KMS-11 (cell line): Measurements from ENCODE around the gene PHACTR1.

ENCODE experiments used
- H2AFZ ChIP-seq: fragments of 200-600 bp; sonication (generic); 2 replicates; pipeline ENCODE4 v1.6.1; 2016; ENCODE audit warnings: antibody characterized with exemption, mixed run types, low read depth
- H3K27ac ChIP-seq: fragments of 200-600 bp; sonication (generic); 2 replicates; pipeline ENCODE4 v1.6.1; 2016; ENCODE audit warnings: mild to moderate bottlenecking, mixed run types
- H3K27me3 ChIP-seq: fragments of 200-600 bp; sonication (generic); 2 replicates; pipeline ENCODE4 v1.6.1; 2017; ENCODE audit warnings: mild to moderate bottlenecking, low read depth, mixed run types, moderate library complexity; ENCODE audit not compliant: insufficient read depth
- H3K36me3 ChIP-seq: fragments of 200-600 bp; sonication (generic); 2 replicates; pipeline ENCODE4 v1.6.1; 2017; ENCODE audit warnings: mild to moderate bottlenecking, mixed run types; ENCODE audit not compliant: insufficient read depth
- H3K4me1 ChIP-seq: fragments of 200-600 bp; sonication (generic); 2 replicates; pipeline ENCODE4 v1.6.1; 2016; ENCODE audit warnings: mild to moderate bottlenecking, low read depth, mixed run types; ENCODE audit not compliant: poor library complexity, severe bottlenecking
- H3K4me2 ChIP-seq: fragments of 200-600 bp; sonication (generic); 2 replicates; pipeline ENCODE4 v1.7.0; 2016; ENCODE audit warnings: mild to moderate bottlenecking, mixed run types
- H3K4me3 ChIP-seq: fragments of 200-600 bp; sonication (generic); IDR thresholded peaks from 2 replicates; pipeline ENCODE4 v1.6.1; 2017; ENCODE audit warnings: low read depth, low read length, mixed read lengths; ENCODE audit not compliant: insufficient read depth
- H3K79me2 ChIP-seq: fragments of 200-600 bp; sonication (generic); 2 replicates; pipeline ENCODE4 v1.6.1; 2016; ENCODE audit warnings: low read depth, mixed run types; ENCODE audit not compliant: insufficient read depth
- H3K9ac ChIP-seq: fragments of 200-600 bp; sonication (generic); 2 replicates; pipeline ENCODE4 v1.6.1; 2016; ENCODE audit warnings: mild to moderate bottlenecking, mixed run types
- H4K20me1 ChIP-seq: fragments of 200-600 bp; sonication (generic); 2 replicates; pipeline ENCODE4 v1.6.1; 2016; ENCODE audit warnings: mild to moderate bottlenecking, mixed run types; ENCODE audit not compliant: insufficient read depth
- TF ChIP-seq, protein P1 (sequence below): fragments of 200-600 bp; sonication (generic); conservative IDR thresholded peaks from 2 replicates; pipeline ENCODE4 v1.6.1; 2017; ENCODE audit warnings: low read depth, mild to moderate bottlenecking, antibody characterized with exemption, low read length, moderate library complexity, mixed read lengths

Gene PHACTR1

DNA sequence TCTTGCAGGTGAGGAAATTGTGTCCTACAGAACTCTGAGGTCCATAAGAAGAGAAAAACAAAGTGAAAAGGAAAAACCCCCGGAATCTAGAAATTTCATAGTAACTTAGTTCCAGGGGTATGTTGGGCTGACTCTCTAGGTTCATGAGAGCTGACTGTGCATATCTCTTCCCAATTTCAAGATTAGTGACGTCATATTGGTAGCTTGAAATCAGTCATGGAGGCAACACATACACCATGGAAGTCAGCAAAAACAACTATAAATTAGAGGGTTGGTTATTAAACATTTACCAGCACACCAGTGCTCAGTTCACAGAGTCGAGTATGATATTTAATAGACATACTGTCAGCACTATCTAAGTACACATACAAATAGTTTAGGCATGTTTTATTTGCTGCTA lies 49.8 kb downstream of the PHACTR1 start:
- no peak overlapping the region for H3K9ac ChIP-seq
- H3K27ac ChIP-seq = no peak overlapping the region
- TF ChIP-seq, protein P1, sequence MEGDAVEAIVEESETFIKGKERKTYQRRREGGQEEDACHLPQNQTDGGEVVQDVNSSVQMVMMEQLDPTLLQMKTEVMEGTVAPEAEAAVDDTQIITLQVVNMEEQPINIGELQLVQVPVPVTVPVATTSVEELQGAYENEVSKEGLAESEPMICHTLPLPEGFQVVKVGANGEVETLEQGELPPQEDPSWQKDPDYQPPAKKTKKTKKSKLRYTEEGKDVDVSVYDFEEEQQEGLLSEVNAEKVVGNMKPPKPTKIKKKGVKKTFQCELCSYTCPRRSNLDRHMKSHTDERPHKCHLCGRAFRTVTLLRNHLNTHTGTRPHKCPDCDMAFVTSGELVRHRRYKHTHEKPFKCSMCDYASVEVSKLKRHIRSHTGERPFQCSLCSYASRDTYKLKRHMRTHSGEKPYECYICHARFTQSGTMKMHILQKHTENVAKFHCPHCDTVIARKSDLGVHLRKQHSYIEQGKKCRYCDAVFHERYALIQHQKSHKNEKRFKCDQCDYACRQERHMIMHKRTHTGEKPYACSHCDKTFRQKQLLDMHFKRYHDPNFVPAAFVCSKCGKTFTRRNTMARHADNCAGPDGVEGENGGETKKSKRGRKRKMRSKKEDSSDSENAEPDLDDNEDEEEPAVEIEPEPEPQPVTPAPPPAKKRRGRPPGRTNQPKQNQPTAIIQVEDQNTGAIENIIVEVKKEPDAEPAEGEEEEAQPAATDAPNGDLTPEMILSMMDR = no peak
- no peaks in the 10 kb centered on the region for H4K20me1 ChIP-seq
- no peak overlapping the region for H2AFZ ChIP-seq
- no peaks in the 10 kb centered on the region for H3K27me3 ChIP-seq
- no peak overlapping the region for H3K4me2 ChIP-seq
- no peaks in the 10 kb centered on the region for H3K4me1 ChIP-seq
- no peaks in the 10 kb centered on the region for H3K36me3 ChIP-seq
- H3K79me2 ChIP-seq = no peaks in the 10 kb centered on the region
- no peak overlapping the region for H3K4me3 ChIP-seq

DNA sequence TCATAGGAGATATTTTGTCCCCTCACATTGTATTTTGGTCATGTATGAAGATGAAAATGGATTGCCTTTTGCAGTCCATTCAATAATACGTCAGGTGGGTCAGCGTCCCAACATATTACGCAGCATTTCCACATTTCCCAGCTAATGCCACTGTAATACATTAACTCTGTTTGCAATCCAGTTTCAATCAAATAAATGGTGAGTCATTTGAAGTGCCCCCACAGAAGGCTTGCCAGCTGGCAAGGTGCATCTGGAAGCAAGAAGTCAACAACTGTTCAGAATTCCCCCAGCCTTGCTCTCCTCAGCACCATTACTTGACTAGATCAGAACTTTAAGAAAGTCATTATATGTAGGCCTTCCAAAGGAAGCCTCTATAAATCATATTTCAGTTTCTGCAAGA lies 50.4 kb downstream of the PHACTR1 start:
- Histone ChIP-seq H3K4me1 (no peaks in the 10 kb centered on the region), H3K4me3 (no peak overlapping the region), H2AFZ (no peak overlapping the region), H3K4me2 (no peak overlapping the region), H4K20me1 (no peaks in the 10 kb centered on the region), H3K27me3 (no peaks in the 10 kb centered on the region), H3K27ac (no peak overlapping the region), H3K36me3 (no peaks in the 10 kb centered on the region), H3K79me2 (no peaks in the 10 kb centered on the region), H3K9ac (no peak overlapping the region)
- TF ChIP-seq, protein P1 = no peak

DNA sequence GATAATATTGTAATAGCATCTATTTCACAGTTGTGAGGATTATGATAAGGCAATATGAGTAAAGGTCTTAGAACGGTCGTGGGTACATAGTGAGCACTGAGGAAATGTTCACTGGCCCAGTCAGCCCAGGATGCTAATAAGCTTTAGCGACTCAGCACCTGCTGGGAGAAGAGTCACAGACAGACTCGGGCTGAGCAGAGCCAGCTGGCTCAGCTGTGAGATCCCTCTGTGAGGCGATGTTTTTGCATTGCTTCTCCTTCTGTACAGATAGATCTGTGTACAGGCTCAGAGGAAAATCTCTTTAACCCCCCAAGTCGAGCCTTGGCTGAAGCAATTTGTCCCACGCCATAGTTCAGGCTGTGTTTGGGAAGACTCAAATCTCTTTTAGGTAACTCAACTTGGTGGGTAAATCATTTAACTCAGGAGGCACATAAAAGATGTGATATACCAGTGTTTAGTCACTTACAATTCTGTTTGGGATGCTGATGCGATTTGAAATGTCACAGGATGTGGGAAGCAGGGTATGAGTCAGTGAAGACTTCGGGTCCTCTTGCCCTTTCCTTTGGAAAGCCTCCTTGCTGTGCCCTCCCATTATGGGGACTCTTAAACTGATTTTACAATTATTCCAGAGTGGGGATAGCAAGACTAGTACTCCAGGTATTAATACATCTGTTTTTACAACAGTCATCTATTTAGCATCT lies 53.1 kb downstream of the PHACTR1 start:
- Histone ChIP-seq H3K4me2 (no peak overlapping the region), H4K20me1 (no peaks in the 10 kb centered on the region), H3K4me1 (no peaks in the 10 kb centered on the region), H3K9ac (no peak overlapping the region), H2AFZ (no peak overlapping the region), H3K79me2 (no peaks in the 10 kb centered on the region), H3K36me3 (no peaks in the 10 kb centered on the region), H3K27me3 (no peaks in the 10 kb centered on the region), H3K27ac (no peak overlapping the region), H3K4me3 (no peak overlapping the region)
- TF ChIP-seq, protein P1 = no peak

DNA sequence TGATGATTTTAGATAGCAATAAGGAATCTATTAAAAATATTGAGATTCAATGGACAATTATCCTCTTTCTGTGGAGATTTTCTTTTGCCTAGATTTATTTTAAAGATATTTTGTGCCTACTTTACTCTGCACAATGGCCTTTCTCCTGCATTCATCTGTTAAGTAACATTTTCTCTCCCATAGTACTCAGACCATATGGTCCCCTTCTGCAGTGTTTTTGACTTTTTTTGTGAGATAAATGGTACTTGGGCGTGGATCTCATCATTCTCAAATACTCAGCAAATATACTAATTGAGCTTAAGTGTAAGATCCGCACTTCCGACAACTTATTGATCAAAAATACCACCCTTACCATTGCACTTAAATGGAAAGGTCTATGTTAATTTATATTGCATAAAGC lies 55.8 kb downstream of the PHACTR1 start:
- H4K20me1 ChIP-seq = no peaks in the 10 kb centered on the region
- no peak overlapping the region for H2AFZ ChIP-seq
- no peak overlapping the region for H3K4me3 ChIP-seq
- H3K27me3 ChIP-seq = no peaks in the 10 kb centered on the region
- no peak overlapping the region for H3K9ac ChIP-seq
- no peak overlapping the region for H3K27ac ChIP-seq
- H3K4me1 ChIP-seq = no peaks in the 10 kb centered on the region
- no peak overlapping the region for H3K4me2 ChIP-seq
- H3K36me3 ChIP-seq = no peaks in the 10 kb centered on the region
- no peaks in the 10 kb centered on the region for H3K79me2 ChIP-seq
- TF ChIP-seq, protein P1 = no peak
